H9 (cell line): ENCODE measurements around the gene ING5. TPM values are rescaled to one million over a fixed set of nuclear protein-coding genes. Genes with fewer than 3 reads are reported as not detected.

Experiments used
- DNase-seq: peaks from one replicate; pipeline ENCODE4 v3.0.0-alpha.2; 2017
- H2AFZ ChIP-seq: one replicate; pipeline ENCODE4 v1.6.1; 2013; ENCODE audit warnings: mild to moderate bottlenecking, low read length, control low read depth, moderate library complexity
- H2AK5ac ChIP-seq: 2 replicates; pipeline ENCODE4 v1.6.1; 2013; ENCODE audit warnings: low read length, control low read depth, mixed read lengths; ENCODE audit not compliant: insufficient read length
- H2BK120ac ChIP-seq: one replicate; pipeline ENCODE4 v1.6.1; 2013; ENCODE audit warnings: low read depth, mild to moderate bottlenecking, low read length, control low read depth, inconsistent platforms; ENCODE audit not compliant: poor library complexity, severe bottlenecking
- H2BK12ac ChIP-seq: 2 replicates; pipeline ENCODE4 v1.6.1; 2013; ENCODE audit warnings: low read length, control low read depth, mixed read lengths, low read depth; ENCODE audit not compliant: insufficient read length
- H2BK15ac ChIP-seq: 2 replicates; pipeline ENCODE4 v1.6.1; 2013; ENCODE audit warnings: low read depth, low read length, control low read depth
- H2BK20ac ChIP-seq: one replicate; pipeline ENCODE4 v1.6.1; 2013; ENCODE audit warnings: low read depth, mild to moderate bottlenecking, low read length, control low read depth, inconsistent platforms; ENCODE audit not compliant: poor library complexity, severe bottlenecking
- H2BK5ac ChIP-seq: 2 replicates; pipeline ENCODE4 v1.6.1; 2013; ENCODE audit warnings: low read length, control low read depth, mixed read lengths; ENCODE audit not compliant: insufficient read length
- H3K14ac ChIP-seq: 2 replicates; pipeline ENCODE4 v1.6.1; 2013; ENCODE audit warnings: low read length, control low read depth; ENCODE audit not compliant: insufficient read depth
- H3K18ac ChIP-seq: 2 replicates; pipeline ENCODE4 v1.6.1; 2013; ENCODE audit warnings: low read depth, mild to moderate bottlenecking, mixed read lengths, low read length, control low read depth; ENCODE audit not compliant: insufficient read length
- H3K23ac ChIP-seq: 2 replicates; pipeline ENCODE4 v1.6.1; 2013; ENCODE audit warnings: low read length, control low read depth, mixed read lengths, low read depth; ENCODE audit not compliant: insufficient read length
- H3K23me2 ChIP-seq: 2 replicates; pipeline ENCODE4 v1.6.1; 2013; ENCODE audit warnings: low read depth, mild to moderate bottlenecking, mixed read lengths, low read length, control low read depth; ENCODE audit not compliant: insufficient read length, poor library complexity, severe bottlenecking
- H3K27ac ChIP-seq: 2 replicates; pipeline ENCODE4 v1.5.1; 2013; ENCODE audit warnings: low read length, control low read depth, mixed read lengths, low read depth; ENCODE audit not compliant: insufficient read length
- H3K27me3 ChIP-seq: 2 replicates; pipeline ENCODE4 v1.6.1; 2013; ENCODE audit warnings: low read length, control low read depth, inconsistent platforms; ENCODE audit not compliant: insufficient read depth
- H3K4ac ChIP-seq: 2 replicates; pipeline ENCODE4 v1.6.1; 2013; ENCODE audit warnings: low read depth, mild to moderate bottlenecking, control low read depth, inconsistent platforms, low read length, moderate library complexity
- H3K4me1 ChIP-seq: 2 replicates; pipeline ENCODE4 v1.6.1; 2013; ENCODE audit warnings: low read length, control low read depth, inconsistent platforms; ENCODE audit not compliant: insufficient read depth
- H3K4me2 ChIP-seq: 2 replicates; pipeline ENCODE4 v1.6.1; 2013; ENCODE audit warnings: low read length, control low read depth, mixed read lengths; ENCODE audit not compliant: insufficient read length, insufficient read depth
- H3K56ac ChIP-seq: 2 replicates; pipeline ENCODE4 v1.6.1; 2013; ENCODE audit warnings: low read depth, mild to moderate bottlenecking, mixed read lengths, low read length, control low read depth; ENCODE audit not compliant: insufficient read length
- H3K79me1 ChIP-seq: 2 replicates; pipeline ENCODE4 v1.6.1; 2013; ENCODE audit warnings: low read depth, mild to moderate bottlenecking, moderate library complexity, low read length, control low read depth, inconsistent platforms; ENCODE audit not compliant: insufficient read depth, poor library complexity, severe bottlenecking
- H3K79me2 ChIP-seq: 2 replicates; pipeline ENCODE4 v1.6.1; 2013; ENCODE audit warnings: low read length, control low read depth, inconsistent platforms; ENCODE audit not compliant: insufficient read depth
- H3K9ac ChIP-seq: 2 replicates; pipeline ENCODE4 v1.6.1; 2013; ENCODE audit warnings: low read length, control low read depth, mixed read lengths; ENCODE audit not compliant: insufficient read length; ENCODE audit errors: extremely low read depth
- H3K9me3 ChIP-seq: one replicate; pipeline ENCODE4 v1.6.1; 2013; ENCODE audit warnings: low read depth, low read length, inconsistent platforms; ENCODE audit not compliant: control insufficient read depth
- H3T11ph ChIP-seq: one replicate; pipeline ENCODE4 v1.6.1; 2013; ENCODE audit warnings: mild to moderate bottlenecking, low read length, control low read depth, inconsistent platforms
- H4K20me1 ChIP-seq: one replicate; pipeline ENCODE4 v1.6.1; 2013; ENCODE audit not compliant: control insufficient read depth, insufficient read length, insufficient read depth
- H4K5ac ChIP-seq: 2 replicates; pipeline ENCODE4 v1.6.1; 2013; ENCODE audit warnings: low read depth, mild to moderate bottlenecking, mixed read lengths, low read length, control low read depth; ENCODE audit not compliant: insufficient read length
- H4K8ac ChIP-seq: replicated peaks from 2 replicates; pipeline ENCODE4 v1.6.1; 2013; ENCODE audit warnings: low read length, control low read depth, mixed read lengths, low read depth; ENCODE audit not compliant: insufficient read length
- H4K91ac ChIP-seq: 2 replicates; pipeline ENCODE4 v1.6.1; 2013; ENCODE audit warnings: low read depth, mild to moderate bottlenecking, moderate library complexity, mixed read lengths, low read length, control low read depth; ENCODE audit not compliant: insufficient read length
- H3K27ac Mint-ChIP-seq, 3 experiments: 2 replicates in 2 of 3; 3 replicates in 1 of 3; pipeline ENCODE4 v1.8.0; 2020 to 2021; ENCODE audit warnings: mixed read lengths in 3 of 3, mild to moderate bottlenecking in 1 of 3, moderate library complexity in 1 of 3
- H3K27me3 Mint-ChIP-seq: 2 replicates; pipeline ENCODE4 v1.8.0; 2021; ENCODE audit warnings: low read depth, mild to moderate bottlenecking, moderate library complexity, mixed read lengths
- H3K36me3 Mint-ChIP-seq, 3 experiments: 2 replicates in 2 of 3; 3 replicates in 1 of 3; pipeline ENCODE4 v1.8.0; 2020 to 2021; ENCODE audit warnings: low read depth in 3 of 3, mixed read lengths in 3 of 3; ENCODE audit not compliant: insufficient read depth in 1 of 3
- H3K4me1 Mint-ChIP-seq, 2 experiments: 2 replicates each; pipeline ENCODE4 v1.8.0; 2020; ENCODE audit warnings: mixed read lengths in 2 of 2
- H3K4me3 Mint-ChIP-seq, 2 experiments: 2 replicates in 1 of 2; 3 replicates in 1 of 2; pipeline ENCODE4 v1.8.0; 2020 to 2021; ENCODE audit warnings: mild to moderate bottlenecking in 2 of 2, mixed read lengths in 2 of 2, moderate library complexity in 1 of 2
- H3K9me3 Mint-ChIP-seq, 2 experiments: 2 replicates in 1 of 2; 3 replicates in 1 of 2; pipeline ENCODE4 v1.8.0; 2020; ENCODE audit warnings: mild to moderate bottlenecking in 2 of 2, mixed read lengths in 2 of 2, moderate library complexity in 1 of 2
- CTCF ChIP-seq: fragments of 200-600 bp; sonication (generic); conservative IDR thresholded peaks from 3 replicates; pipeline ENCODE4 v1.8.0; 2021; ENCODE audit warnings: antibody characterized with exemption, mild to moderate bottlenecking
- WGBS: extraction: QIAGEN DNeasy Blood & Tissue Kit; methylation state at CpG from one replicate; pipeline ENCODE4 v1.1.7; 2013; ENCODE audit warnings: missing lambda C conversion rate, low lambda C conversion rate, mixed read lengths; ENCODE audit not compliant: insufficient read length; ENCODE audit errors: extremely low coverage; 5-methylcytosine and 5-hydroxymethylcytosine counted together
- total RNA-seq: library from RNA; stranded (reverse); gene quantifications from 2 replicates; pipeline ENCODE4 v1.2.1, GENCODE V29; 2021

The ING5 gene
- total RNA-seq, 1 experiment from 2014 or later: 66.0 TPM

GRCh38 chr2:241748468-241749256, 46.8 kb downstream of the ING5 start:
- Mint-ChIP-seq H3K27ac (peak overlapping the region in 1 of 3 experiments; percentile 63; a peak in 2 of 7 replicates), H3K4me1 (no peaks in the 10 kb centered on the region), H3K9me3 (no peaks in the 10 kb centered on the region; a peak in 2 of 5 replicates), H3K36me3 (peaks cover 24 to 47% (median 43%) of the 10 kb centered on the region in 3 experiments; a peak in 6 of 7 replicates), H3K27me3 (no peaks in the 10 kb centered on the region), H3K4me3 (no peak overlapping the region)
- H4K8ac ChIP-seq: no peak overlapping the region
- H2BK12ac ChIP-seq: no peak overlapping the region
- H3K56ac ChIP-seq: no peak overlapping the region
- H2AFZ ChIP-seq: no peak overlapping the region
- no peak overlapping the region for H2BK120ac ChIP-seq
- no peaks in the 10 kb centered on the region for H3K4me1 ChIP-seq
- no CpG with 5 or more reads among the region's 32 CpGs for WGBS
- no peak overlapping the region for H2AK5ac ChIP-seq
- H3K27me3 ChIP-seq: no peaks in the 10 kb centered on the region
- no peaks in the 10 kb centered on the region for H3K79me1 ChIP-seq
- H3K9ac ChIP-seq: no peak overlapping the region
- no peak overlapping the region for H3K18ac ChIP-seq
- H4K20me1 ChIP-seq: no peaks in the 10 kb centered on the region
- no peak overlapping the region for H3K4me2 ChIP-seq
- no peak overlapping the region for H3K14ac ChIP-seq
- no peak overlapping the region for H3T11ph ChIP-seq
- H4K91ac ChIP-seq: no peak overlapping the region
- H3K23ac ChIP-seq: no peak overlapping the region
- H2BK5ac ChIP-seq: no peak overlapping the region
- no peak for DNase-seq
- no peak overlapping the region for H4K5ac ChIP-seq
- H3K79me2 ChIP-seq: no peaks in the 10 kb centered on the region
- no peak overlapping the region for H3K4ac ChIP-seq
- H2BK15ac ChIP-seq: no peak overlapping the region
- TF ChIP-seq CTCF: no peak
- H3K23me2 ChIP-seq: no peaks in the 10 kb centered on the region
- H2BK20ac ChIP-seq: no peak overlapping the region
- H3K9me3 ChIP-seq: no peaks in the 10 kb centered on the region
- no peak overlapping the region for H3K27ac ChIP-seq
